BLaER1 (cell line): ENCODE results near the gene DGLUCY.

Source experiments
- H3K27ac ChIP-seq: shearing (Covaris generic); formaldehyde crosslinking; 2 replicates; pipeline ENCODE4 v1.8.1; 2022
- H3K27me3 ChIP-seq: shearing (Covaris generic); formaldehyde crosslinking; 2 replicates; pipeline ENCODE4 v1.8.1; 2022
- H3K36me3 ChIP-seq: shearing (Covaris generic); formaldehyde crosslinking; 2 replicates; pipeline ENCODE4 v1.8.1; 2022
- H3K4me1 ChIP-seq: shearing (Covaris generic); formaldehyde crosslinking; 2 replicates; pipeline ENCODE4 v1.8.1; 2022
- H3K4me2 ChIP-seq: shearing (Covaris generic); formaldehyde crosslinking; 2 replicates; pipeline ENCODE4 v1.8.1; 2022
- H3K4me3 ChIP-seq: shearing (Covaris generic); formaldehyde crosslinking; 2 replicates; pipeline ENCODE4 v1.8.1; 2022
- H3K9ac ChIP-seq: shearing (Covaris generic); formaldehyde crosslinking; 2 replicates; pipeline ENCODE4 v1.8.1; 2022
- H3K9me3 ChIP-seq: shearing (Covaris generic); formaldehyde crosslinking; 2 replicates; pipeline ENCODE4 v1.8.1; 2022
- H4K20me1 ChIP-seq: shearing (Covaris generic); formaldehyde crosslinking; 2 replicates; pipeline ENCODE4 v1.8.1; 2022
- Cebpa-rat ChIP-seq: shearing (Covaris generic); IDR thresholded peaks from 2 replicates; pipeline ENCODE4 v1.8.1; 2022

DGLUCY gene

GRCh38 chr14:91269076-91269991 lies 155.5 kb downstream of the DGLUCY start:
- peaks cover 21% of the 10 kb centered on the region for H3K27me3 ChIP-seq
- H3K9me3 ChIP-seq, result no peaks in the 10 kb centered on the region
- no peak for TF ChIP-seq Cebpa-rat
- peaks cover 13% of the 10 kb centered on the region for H4K20me1 ChIP-seq
- H3K36me3 ChIP-seq, result peaks cover 51% of the 10 kb centered on the region
- H3K4me1 ChIP-seq, result peaks cover 9% of the 10 kb centered on the region
- H3K4me2 ChIP-seq, result no peak overlapping the region
- H3K4me3 ChIP-seq, result no peak overlapping the region
- H3K9ac ChIP-seq, result no peak overlapping the region
- no peak overlapping the region for H3K27ac ChIP-seq

DNA sequence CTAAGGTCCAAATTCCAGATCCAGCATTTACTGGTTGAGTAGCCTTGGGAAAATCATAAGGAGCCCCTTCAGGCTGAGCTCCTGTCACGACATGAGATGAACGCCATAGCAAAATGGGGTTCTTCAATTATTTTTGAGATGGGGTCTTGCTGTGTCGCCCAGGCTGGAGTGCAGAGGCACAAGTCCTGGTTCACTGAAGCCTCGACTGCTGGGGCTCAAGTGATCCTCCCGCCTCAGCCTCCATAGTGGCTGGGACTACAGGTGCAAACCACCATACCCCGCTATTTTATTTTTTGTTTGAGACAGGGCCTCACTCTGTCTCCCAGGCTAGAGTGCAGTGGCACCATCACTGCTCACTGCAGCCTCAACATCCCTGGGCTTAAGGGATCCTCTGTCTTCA lies 156.3 kb downstream of the DGLUCY start:
- H3K4me3 ChIP-seq, result no peak overlapping the region
- no peaks in the 10 kb centered on the region for H3K9me3 ChIP-seq
- peaks cover 60% of the 10 kb centered on the region for H3K36me3 ChIP-seq
- H3K27me3 ChIP-seq, result peaks cover 12% of the 10 kb centered on the region
- peaks cover 4% of the 10 kb centered on the region for H4K20me1 ChIP-seq
- H3K9ac ChIP-seq, result no peak overlapping the region
- no peak overlapping the region for H3K27ac ChIP-seq
- H3K4me2 ChIP-seq, result no peak overlapping the region
- TF ChIP-seq Cebpa-rat, result no peak
- 0 out of 2 replicates have a peak, but pooled peaks cover under 1% of the 10 kb centered on the region for H3K4me1 ChIP-seq

- TF ChIP-seq Cebpa-rat, result no peak
- no peaks in the 10 kb centered on the region for H4K20me1 ChIP-seq
- peaks cover 8% of the 10 kb centered on the region for H3K27me3 ChIP-seq
- H3K9me3 ChIP-seq, result no peaks in the 10 kb centered on the region
- no peak overlapping the region for H3K4me2 ChIP-seq
- H3K4me1 ChIP-seq, result no peaks in the 10 kb centered on the region
- H3K4me3 ChIP-seq, result no peak overlapping the region
- H3K27ac ChIP-seq, result no peak overlapping the region
- H3K36me3 ChIP-seq, result peaks cover 64% of the 10 kb centered on the region
- no peak overlapping the region for H3K9ac ChIP-seq
Observed at GRCh38 chr14:91270619-91271018, 156.7 kb downstream of the DGLUCY start.

DNA sequence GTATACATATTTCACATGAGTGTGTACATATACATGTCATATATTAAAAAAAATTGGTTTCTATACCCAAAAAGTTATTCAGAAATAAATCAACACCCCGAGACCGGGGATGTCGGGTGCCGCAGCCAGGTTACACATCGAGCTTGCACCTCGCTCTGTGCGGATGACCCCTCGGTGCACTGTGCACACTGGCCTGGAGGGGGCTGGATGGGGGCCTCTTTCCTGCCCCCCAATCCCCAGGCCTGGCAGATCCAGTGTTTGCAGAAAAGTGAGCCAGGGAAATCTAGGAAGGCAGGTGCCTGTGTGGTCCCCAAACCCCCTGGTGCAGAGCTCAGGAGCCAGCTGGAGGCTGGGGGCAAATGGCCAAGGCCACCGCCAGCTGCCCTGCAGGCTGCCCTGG lies 157.8 kb downstream of the DGLUCY start:
- Histone ChIP-seq H3K9me3 (no peaks in the 10 kb centered on the region), H3K36me3 (peaks cover 74% of the 10 kb centered on the region), H3K27ac (no peak overlapping the region), H3K27me3 (no peaks in the 10 kb centered on the region), H3K4me2 (no peak overlapping the region), H4K20me1 (no peaks in the 10 kb centered on the region), H3K4me1 (peaks cover 5% of the 10 kb centered on the region; the same call in 1 of the 2 replicates), H3K4me3 (no peak overlapping the region), H3K9ac (no peak overlapping the region)
- no peak for TF ChIP-seq Cebpa-rat

DNA sequence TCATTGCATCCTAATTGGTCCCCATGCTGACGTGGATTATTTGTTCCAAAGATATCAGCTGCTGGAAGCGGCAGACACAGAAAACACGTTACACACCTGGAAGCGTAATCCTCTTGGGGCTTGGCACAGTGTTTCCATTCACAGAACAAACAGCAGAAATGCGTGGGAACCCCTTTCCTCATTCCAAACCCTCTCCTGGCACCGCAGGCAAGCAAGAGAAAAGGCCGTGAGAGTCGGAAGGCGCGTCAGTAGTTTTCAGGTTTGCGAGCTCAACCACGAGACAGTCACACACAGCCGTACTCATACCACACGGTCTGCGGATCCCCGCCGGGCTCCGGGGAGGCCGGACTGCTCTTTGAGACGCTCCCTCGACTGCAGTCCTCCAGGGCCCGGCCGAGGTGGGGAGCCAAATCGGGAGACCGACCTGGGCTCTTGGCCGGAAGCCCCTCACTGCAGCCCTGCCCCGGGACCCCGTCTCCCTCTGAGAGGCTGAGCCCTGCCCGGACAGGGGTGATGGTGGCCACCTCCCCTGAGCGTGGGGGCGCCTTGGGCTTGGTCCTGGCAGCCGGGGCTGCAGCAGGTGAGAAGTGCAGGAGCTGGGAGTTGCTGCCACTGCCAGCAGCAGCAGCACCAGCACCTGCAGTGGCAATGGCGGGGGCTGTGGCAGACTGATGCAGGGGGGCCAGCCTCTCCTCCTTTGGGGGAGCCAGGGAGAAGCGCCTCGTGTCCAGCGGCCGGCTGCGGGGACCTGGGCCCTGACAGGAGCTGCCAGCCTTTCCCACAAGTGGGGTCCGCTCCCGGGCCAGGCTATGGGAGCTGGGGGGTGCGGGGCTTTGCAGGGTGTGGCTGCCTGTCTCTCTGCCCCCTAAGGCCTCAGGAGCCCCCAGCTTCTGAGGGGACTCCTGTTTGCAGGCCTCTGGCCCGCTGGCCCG lies 158.7 kb downstream of the DGLUCY start:
- Histone ChIP-seq H3K27me3 (no peaks in the 10 kb centered on the region), H3K9me3 (no peaks in the 10 kb centered on the region), H3K4me2 (no peak overlapping the region), H3K9ac (no peak overlapping the region), H3K4me3 (no peak overlapping the region), H3K27ac (no peak overlapping the region), H4K20me1 (no peaks in the 10 kb centered on the region), H3K36me3 (peaks cover 81% of the 10 kb centered on the region), H3K4me1 (peaks cover 5% of the 10 kb centered on the region; the same call in 1 of the 2 replicates)
- TF ChIP-seq Cebpa-rat, result no peak

- Histone ChIP-seq H3K4me3 (no peak overlapping the region), H3K4me2 (no peak overlapping the region), H3K27me3 (no peaks in the 10 kb centered on the region), H3K4me1 (peaks cover 5% of the 10 kb centered on the region; the same call in 1 of the 2 replicates), H4K20me1 (no peaks in the 10 kb centered on the region), H3K36me3 (peaks cover 86% of the 10 kb centered on the region), H3K27ac (no peak overlapping the region), H3K9me3 (no peaks in the 10 kb centered on the region), H3K9ac (no peak overlapping the region)
- TF ChIP-seq Cebpa-rat, result no peak
Observed at GRCh38 chr14:91273273-91273884, 159.5 kb downstream of the DGLUCY start.

GRCh38 chr14:91273885-91274273 lies 160.0 kb downstream of the DGLUCY start:
- H3K27me3 ChIP-seq, result no peaks in the 10 kb centered on the region
- H3K4me3 ChIP-seq, result no peak overlapping the region
- no peak overlapping the region for H3K4me2 ChIP-seq
- no peaks in the 10 kb centered on the region for H3K9me3 ChIP-seq
- H4K20me1 ChIP-seq, result no peaks in the 10 kb centered on the region
- H3K36me3 ChIP-seq, result peaks cover 91% of the 10 kb centered on the region
- TF ChIP-seq Cebpa-rat, result no peak
- H3K27ac ChIP-seq, result no peak overlapping the region
- H3K9ac ChIP-seq, result no peak overlapping the region
- peaks cover 5% of the 10 kb centered on the region; the same call in 1 of the 2 replicates for H3K4me1 ChIP-seq

- no peaks in the 10 kb centered on the region for H3K9me3 ChIP-seq
- no peak overlapping the region for H3K27ac ChIP-seq
- H3K4me3 ChIP-seq, result no peak overlapping the region
- no peak overlapping the region for H3K9ac ChIP-seq
- H3K27me3 ChIP-seq, result no peaks in the 10 kb centered on the region
- H3K36me3 ChIP-seq, result peaks cover 96% of the 10 kb centered on the region
- H3K4me1 ChIP-seq, result peaks cover 5% of the 10 kb centered on the region; the same call in 1 of the 2 replicates
- TF ChIP-seq Cebpa-rat, result no peak
- 0 out of 2 replicates have a peak, but pooled peaks cover 3% of the 10 kb centered on the region for H4K20me1 ChIP-seq
- H3K4me2 ChIP-seq, result no peak overlapping the region
Observed at GRCh38 chr14:91274796-91275195, 160.9 kb downstream of the DGLUCY start.
